SU-DHL-6 (cell line): Measurements from ENCODE around the gene SATB1.

ENCODE experiments used
- CTCF ChIP-seq: fragments of 200-600 bp; sonication (generic); IDR thresholded peaks from one replicate; pipeline ENCODE4 v1.5.1; 2017; ENCODE audit warnings: antibody characterized with exemption, mild to moderate bottlenecking, low read length, moderate library complexity; ENCODE audit not compliant: insufficient read depth, poor library complexity, severe bottlenecking
- EZH2phosphoT487 ChIP-seq: fragments of 200-600 bp; sonication (generic), shearing (Covaris generic); conservative IDR thresholded peaks from 2 replicates; pipeline ENCODE4 v1.6.1; 2018; ENCODE audit warnings: mild to moderate bottlenecking, antibody characterized with exemption, low read length, moderate library complexity, mixed read lengths

- TF ChIP-seq CTCF: no peak
- no peak for TF ChIP-seq EZH2phosphoT487
These were observed 11.1 kb upstream of the SATB1 start for GRCh38 chr3:18436213-18436612.
